Measurements from ENCODE around the gene EVI5. TPM values are rescaled to one million over a fixed set of nuclear protein-coding genes. Genes with fewer than 3 reads are reported as not detected.

Gene EVI5
- 2.4 TPM for polyA plus RNA-seq (2012; ENCODE audit: missing spikeins)

DNA sequence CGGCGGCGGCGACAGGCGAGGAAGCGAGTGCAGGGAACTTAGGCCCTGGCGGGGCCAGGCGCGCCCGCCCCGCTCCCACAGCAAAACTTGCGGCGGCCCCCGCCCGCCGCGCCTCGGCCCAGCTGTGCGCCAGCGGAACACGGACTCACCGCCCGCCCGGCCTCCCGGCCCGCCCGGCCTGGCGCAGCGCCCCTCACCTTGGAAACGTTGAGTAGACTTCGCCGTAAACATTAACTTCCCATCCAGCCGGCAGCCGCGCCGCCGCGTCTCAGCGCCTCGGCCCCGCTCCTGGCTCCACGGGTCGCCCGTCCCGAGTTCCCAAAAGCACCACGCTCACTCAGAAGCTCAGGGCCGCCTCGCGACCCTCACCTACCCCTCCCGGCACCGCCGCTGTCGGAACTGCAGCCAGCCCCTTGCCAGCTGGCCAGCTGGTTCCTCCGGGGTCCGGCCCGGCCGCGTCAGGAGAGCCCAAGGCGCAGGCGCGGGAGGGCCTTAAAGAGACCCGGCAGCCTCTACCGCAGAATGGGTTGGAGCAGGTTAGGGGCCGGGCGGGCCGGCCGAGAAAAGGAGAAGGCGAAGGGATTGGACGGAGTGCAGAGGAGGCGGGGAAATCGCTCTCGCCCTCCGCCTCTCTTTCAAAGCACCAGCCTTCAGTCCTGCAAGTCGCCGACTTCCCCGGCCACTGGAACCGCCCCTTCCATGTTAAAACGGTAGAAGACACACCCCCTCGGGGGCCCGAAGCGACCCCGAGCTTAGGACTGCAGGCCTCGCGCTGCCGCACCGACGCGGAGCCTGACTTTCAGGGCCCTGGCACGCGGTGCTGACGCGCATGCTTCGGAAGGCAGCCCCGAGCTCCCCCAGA, at the start of gene EVI5:
EVI5 (minus strand) TSS at position 470 of the 862 bp plus-strand sequence. CDS start 48,562 bp downstream, outside the sequence.
- FAIRE-seq = peak; percentile 96
- peak; percentile 83 for DNase-seq (ENCODE audit: insufficient read length)
- TF ChIP-seq POLR2A (IDR thresholded peaks at IDR 0.05; ENCODE audit: low read depth, low read length) (no peak; the same call in 1 of the 2 replicates), POLR2AphosphoS5 (IDR thresholded peaks at IDR 0.05; ENCODE audit: low read depth, low read length) (no peak), TAF1 (IDR thresholded peaks at IDR 0.05; ENCODE audit: borderline replicate concordance, low read depth, low read length) (no peak)

DNA sequence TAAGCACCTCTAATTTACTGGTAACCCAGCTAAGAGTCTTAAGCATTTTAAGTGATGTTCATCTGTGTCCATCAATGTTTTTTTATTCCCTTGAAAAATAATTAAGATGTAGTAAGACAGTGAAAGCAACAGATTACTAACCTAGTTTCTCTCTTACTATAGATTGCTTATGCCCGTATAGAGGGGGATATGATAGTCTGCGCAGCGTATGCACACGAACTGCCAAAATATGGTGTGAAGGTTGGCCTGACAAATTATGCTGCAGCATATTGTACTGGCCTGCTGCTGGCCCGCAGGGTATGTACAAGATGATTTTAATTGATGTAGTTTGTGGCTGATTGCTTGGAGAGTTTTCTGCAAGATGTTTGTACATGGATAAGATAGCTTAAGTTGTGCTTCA, 49.7 kb upstream of the EVI5 start:
- FAIRE-seq (no peak), DNase-seq (ENCODE audit: insufficient read length) (no peak)
- TF ChIP-seq TAF1 (IDR thresholded peaks at IDR 0.05; ENCODE audit: borderline replicate concordance, low read depth, low read length) (no peak), POLR2A (IDR thresholded peaks at IDR 0.05; ENCODE audit: low read depth, low read length) (no peak), POLR2AphosphoS5 (IDR thresholded peaks at IDR 0.05; ENCODE audit: low read depth, low read length) (no peak)

DNA sequence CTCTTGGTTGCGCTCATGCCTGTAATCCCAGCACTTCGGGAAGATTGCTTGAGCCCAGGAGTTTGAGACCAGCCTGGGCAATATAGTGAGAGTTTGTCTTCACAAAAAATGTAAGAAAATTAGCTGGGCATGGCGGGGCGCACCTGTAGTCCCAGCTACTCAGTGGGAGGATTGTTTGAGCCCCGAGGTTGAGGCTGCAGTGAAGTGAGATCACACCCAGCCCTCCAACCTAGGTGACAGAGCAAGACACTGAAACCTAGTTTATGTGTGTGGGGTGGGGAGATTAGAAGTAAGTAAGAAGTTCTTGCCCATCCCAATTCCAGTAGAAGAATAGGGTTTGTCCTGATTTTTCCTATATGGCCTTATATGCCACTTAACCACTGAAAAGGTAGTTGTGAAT, 48.9 kb upstream of the EVI5 start:
- DNase-seq (ENCODE audit: insufficient read length) = no peak
- TF ChIP-seq TAF1 (IDR thresholded peaks at IDR 0.05; ENCODE audit: borderline replicate concordance, low read depth, low read length) (no peak), POLR2AphosphoS5 (IDR thresholded peaks at IDR 0.05; ENCODE audit: low read depth, low read length) (peak; percentile 44; the same call in 1 of the 2 replicates), POLR2A (IDR thresholded peaks at IDR 0.05; ENCODE audit: low read depth, low read length) (no peak)
- no peak for FAIRE-seq

DNA sequence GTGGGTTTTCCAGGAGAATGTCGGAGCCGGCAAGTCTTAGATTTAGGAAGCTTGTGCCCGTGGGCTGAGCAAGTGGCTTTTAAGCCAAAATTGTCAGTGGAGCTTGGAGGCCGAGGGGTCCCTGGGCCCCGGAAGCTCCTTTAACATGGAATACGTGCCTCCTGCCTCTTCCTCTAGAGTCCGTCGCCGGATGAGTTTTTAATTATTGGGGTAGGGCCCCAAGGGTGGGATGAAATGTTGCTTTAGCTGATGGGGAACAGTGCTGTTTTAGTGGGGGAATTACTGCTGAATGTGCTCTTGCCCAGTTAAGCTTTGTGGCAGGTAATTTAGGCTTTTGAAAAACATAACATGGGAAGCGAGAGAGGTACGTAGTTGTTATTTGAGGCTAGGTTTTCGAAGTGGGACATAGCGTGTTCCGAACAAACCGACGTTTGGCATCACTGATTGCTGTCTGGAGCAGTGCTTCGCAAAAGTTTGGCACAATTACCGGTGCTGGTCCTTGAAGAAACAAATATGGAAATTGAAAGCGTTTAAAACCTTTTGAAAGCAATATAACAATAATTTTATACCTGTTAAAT, 47.7 kb upstream of the EVI5 start:
- no peak for FAIRE-seq
- no peak for DNase-seq (ENCODE audit: insufficient read length)
- TF ChIP-seq TAF1 (IDR thresholded peaks at IDR 0.05; ENCODE audit: borderline replicate concordance, low read depth, low read length) = no peak
- no peak for TF ChIP-seq POLR2A (IDR thresholded peaks at IDR 0.05; ENCODE audit: low read depth, low read length)
- TF ChIP-seq POLR2AphosphoS5 (IDR thresholded peaks at IDR 0.05; ENCODE audit: low read depth, low read length) = no peak

DNA sequence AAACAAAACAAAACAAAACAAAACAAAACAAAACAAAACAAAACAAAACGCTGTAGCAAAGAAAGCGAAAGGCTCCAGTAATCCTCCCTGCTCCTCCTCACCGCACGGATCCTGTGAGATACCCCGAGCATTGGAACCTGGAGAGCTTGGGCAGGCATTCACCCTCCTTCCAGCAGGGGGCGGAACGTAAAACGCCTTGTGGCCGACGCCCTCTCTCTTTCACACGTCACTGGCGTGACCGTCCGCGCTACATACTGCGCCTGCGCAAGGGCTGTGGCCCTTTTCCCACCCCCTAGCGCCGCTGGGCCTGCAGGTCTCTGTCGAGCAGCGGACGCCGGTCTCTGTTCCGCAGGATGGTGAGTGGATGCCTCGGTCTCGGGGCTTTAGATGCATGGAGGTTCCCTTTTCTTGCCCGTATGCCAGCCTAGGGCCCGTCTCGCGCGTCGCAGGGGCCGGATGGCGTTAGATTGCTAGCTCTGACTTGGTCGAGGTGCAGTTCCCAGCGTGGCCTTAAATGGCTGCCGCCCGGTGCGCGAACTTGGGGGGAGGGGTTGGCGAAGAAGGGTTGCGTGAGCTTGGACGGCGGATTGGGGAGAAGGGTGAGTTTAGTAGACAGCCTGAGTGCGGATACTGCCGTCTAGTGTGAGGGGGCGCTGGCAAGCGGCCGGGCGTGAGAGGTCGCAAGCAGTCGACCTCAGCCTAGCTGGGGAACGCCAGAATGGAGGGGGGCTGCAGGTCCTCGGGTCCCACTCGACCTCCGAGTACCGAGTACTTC, 47.0 kb upstream of the EVI5 start, which contains the start of gene RPL5:
RPL5 (plus strand) TSS at position 279 of the 775 bp plus-strand sequence; CDS start at position 354, 75 bp downstream.
- peak; percentile 99 for TF ChIP-seq TAF1 (IDR thresholded peaks at IDR 0.05; ENCODE audit: borderline replicate concordance, low read depth, low read length)
- peak; percentile 100 for TF ChIP-seq POLR2AphosphoS5 (IDR thresholded peaks at IDR 0.05; ENCODE audit: low read depth, low read length)
- TF ChIP-seq POLR2A (IDR thresholded peaks at IDR 0.05; ENCODE audit: low read depth, low read length) = peak; percentile 99
- DNase-seq (ENCODE audit: insufficient read length) (peak; percentile 91), FAIRE-seq (peak; percentile 99)

DNA sequence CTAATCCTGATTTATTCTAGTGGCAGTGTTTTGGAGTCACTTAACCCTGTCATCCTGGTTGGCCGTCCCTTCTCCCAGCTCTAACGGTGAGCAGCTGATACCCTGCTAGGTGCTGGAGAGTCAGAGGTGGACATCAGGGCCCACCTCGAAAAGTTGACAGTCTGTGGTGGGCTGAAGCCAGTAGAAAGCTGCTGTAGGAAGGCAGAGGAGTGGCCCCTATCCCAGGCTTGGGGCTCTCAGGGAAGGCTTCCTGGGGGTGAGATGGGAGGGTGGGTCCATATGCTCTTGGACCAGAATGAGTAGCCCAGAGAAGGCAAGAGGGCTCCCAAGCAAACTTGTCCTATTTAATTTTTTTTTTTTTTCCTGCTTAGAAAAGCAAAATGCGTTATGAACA, 46.5 kb upstream of the EVI5 start:
- DNase-seq (ENCODE audit: insufficient read length) (no peak), FAIRE-seq (no peak)
- no peak for TF ChIP-seq POLR2A (IDR thresholded peaks at IDR 0.05; ENCODE audit: low read depth, low read length)
- no peak for TF ChIP-seq TAF1 (IDR thresholded peaks at IDR 0.05; ENCODE audit: borderline replicate concordance, low read depth, low read length)
- no peak for TF ChIP-seq POLR2AphosphoS5 (IDR thresholded peaks at IDR 0.05; ENCODE audit: low read depth, low read length)

DNA sequence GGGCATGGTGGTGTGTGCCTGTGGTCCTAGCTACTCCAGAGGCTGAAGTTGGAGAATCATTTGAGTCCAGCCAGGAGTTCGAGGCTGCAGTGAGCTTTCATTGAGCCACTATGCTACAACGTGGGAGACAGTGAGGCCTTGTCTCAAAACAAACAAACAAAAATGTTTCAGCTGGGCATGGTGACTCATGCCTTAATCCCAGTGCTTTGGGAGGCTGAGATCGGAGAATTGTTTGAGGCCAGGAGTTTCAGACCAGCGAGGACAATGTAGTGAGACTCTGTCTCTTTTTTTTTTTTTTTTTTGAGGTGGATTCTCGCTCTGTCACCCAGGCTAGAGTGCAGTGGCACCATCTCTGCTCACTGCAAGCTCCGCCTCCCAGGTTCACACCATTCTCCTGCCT, 41.9 kb upstream of the EVI5 start:
- FAIRE-seq = no peak
- TF ChIP-seq TAF1 (IDR thresholded peaks at IDR 0.05; ENCODE audit: borderline replicate concordance, low read depth, low read length) (no peak), POLR2A (IDR thresholded peaks at IDR 0.05; ENCODE audit: low read depth, low read length) (no peak), POLR2AphosphoS5 (IDR thresholded peaks at IDR 0.05; ENCODE audit: low read depth, low read length) (no peak)
- no peak for DNase-seq (ENCODE audit: insufficient read length)

DNA sequence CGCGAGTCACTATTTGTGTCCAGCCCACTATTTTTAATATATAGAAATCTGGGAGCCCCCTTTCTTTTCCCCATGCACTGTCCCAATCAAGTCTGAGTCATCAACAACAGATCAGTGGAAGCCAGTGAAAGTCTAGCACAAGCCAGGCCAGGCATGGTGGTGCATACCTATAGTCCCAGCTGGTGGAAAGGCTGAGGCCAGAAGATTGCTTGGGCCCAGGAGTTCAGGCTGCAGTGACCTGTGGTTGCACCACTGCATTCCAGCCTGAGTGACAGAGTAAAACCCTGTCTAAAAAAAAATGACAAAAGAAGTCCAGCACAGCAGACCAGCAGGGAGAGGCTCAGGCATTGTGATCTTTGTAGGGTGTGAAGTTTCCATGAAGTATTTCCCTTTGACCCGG, 38.0 kb upstream of the EVI5 start:
- TF ChIP-seq POLR2AphosphoS5 (IDR thresholded peaks at IDR 0.05; ENCODE audit: low read depth, low read length) (no peak), POLR2A (IDR thresholded peaks at IDR 0.05; ENCODE audit: low read depth, low read length) (no peak), TAF1 (IDR thresholded peaks at IDR 0.05; ENCODE audit: borderline replicate concordance, low read depth, low read length) (no peak)
- DNase-seq (ENCODE audit: insufficient read length) = no peak
- no peak for FAIRE-seq

DNA sequence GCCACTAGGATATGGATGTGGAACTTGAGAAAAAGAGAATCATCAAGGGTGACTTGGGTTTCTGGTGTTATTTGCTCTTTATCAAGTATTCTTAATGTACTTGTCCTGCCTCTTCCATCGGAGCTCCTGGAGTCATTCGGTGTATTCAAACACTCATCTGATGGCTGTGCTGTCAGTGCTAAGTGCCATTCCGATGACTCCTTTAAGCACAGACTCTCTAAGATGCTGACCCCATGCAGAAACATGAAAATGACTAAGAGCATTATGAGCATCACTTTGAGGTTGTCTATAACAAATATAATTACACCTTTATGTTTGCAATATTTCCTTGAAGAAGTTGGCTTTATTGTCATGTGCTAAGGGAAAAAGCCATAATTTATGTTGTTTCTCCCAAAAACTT, 35.6 kb upstream of the EVI5 start:
- TF ChIP-seq POLR2AphosphoS5 (IDR thresholded peaks at IDR 0.05; ENCODE audit: low read depth, low read length) (no peak), POLR2A (IDR thresholded peaks at IDR 0.05; ENCODE audit: low read depth, low read length) (no peak), TAF1 (IDR thresholded peaks at IDR 0.05; ENCODE audit: borderline replicate concordance, low read depth, low read length) (no peak)
- FAIRE-seq (no peak), DNase-seq (ENCODE audit: insufficient read length) (no peak)

DNA sequence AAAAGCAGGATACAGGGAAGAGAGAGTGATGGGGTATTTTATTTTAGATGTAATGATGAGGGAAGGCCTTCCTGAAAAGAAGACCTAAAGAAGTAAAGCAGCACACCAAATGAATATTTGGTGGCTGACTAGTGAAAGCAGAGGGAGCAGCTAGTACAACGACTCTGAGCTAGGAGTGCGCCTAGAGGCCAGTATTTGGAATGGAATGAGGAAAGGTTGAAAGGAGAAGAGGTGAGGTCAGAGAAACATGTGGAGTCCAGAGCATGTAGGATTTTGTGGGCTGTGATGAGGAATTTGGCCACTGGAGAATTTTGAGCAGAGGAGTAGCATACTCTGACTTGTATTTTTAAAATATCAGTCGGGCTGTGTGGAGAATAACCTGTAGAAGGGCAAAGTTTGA, 35.1 kb upstream of the EVI5 start:
- DNase-seq (ENCODE audit: insufficient read length) = no peak
- FAIRE-seq = no peak

More for the DNA sequence above, 35.1 kb upstream of the EVI5 start:
- TF ChIP-seq POLR2A (IDR thresholded peaks at IDR 0.05; ENCODE audit: low read depth, low read length) = no peak
- no peak for TF ChIP-seq TAF1 (IDR thresholded peaks at IDR 0.05; ENCODE audit: borderline replicate concordance, low read depth, low read length)
- TF ChIP-seq POLR2AphosphoS5 (IDR thresholded peaks at IDR 0.05; ENCODE audit: low read depth, low read length) = no peak
